ENCODE data around the gene KRT35. TPM values are rescaled to one million over a fixed set of nuclear protein-coding genes. Genes with fewer than 3 reads are reported as not detected.

Gene KRT35
- total and polyA plus RNA-seq, 12 donors, result not detected

GRCh38 chr17:41428591-41429291 is 52.2 kb downstream of the KRT35 start:
- intact Hi-C loops (cut with DNase I), result no loop called here
- WGBS, 2 donors, result 61 to 68% methylated on average over 4 of the region's 4 CpGs
- ATAC-seq, result no peak

More at GRCh38 chr17:41428591-41429291, 52.2 kb downstream of the KRT35 start:
- peaks cover 0 to 20% (median 13%) of the 10 kb centered on the region in 7 donors for H3K27me3 ChIP-seq
- H3K36me3 ChIP-seq, result no peaks in the 10 kb centered on the region
- no peak overlapping the region for H3K27ac ChIP-seq
- H3K4me3 ChIP-seq, result no peak overlapping the region
- DNase-seq, result no peak
- no peaks in the 10 kb centered on the region for H3K9me3 ChIP-seq
- H3K4me1 ChIP-seq, result peaks cover 0 to 2% (median 0%) of the 10 kb centered on the region in 9 donors
- no peak for TF ChIP-seq CTCF (IDR thresholded peaks at IDR 0.05)

Small RNA genes lying within 50 kb of the gene (microRNA-seq; reads per million reads assigned to microRNA genes)
- gene MIR6510, result 0 reads per million in 2 donors

Other genes with a start within 250 kb of the KRT35 start
- gene KRTAP9-3, start 248.7 kb downstream of the KRT35 start, total RNA-seq, result not detected
- gene KRTAP9-3, start 248.7 kb downstream of the KRT35 start, polyA plus RNA-seq, result not detected
- gene KRTAP9-8, start 243.2 kb downstream of the KRT35 start, total RNA-seq, result not detected
- not detected for gene KRTAP9-8, start 243.2 kb downstream of the KRT35 start, polyA plus RNA-seq
- not detected for gene KRTAP9-4, start 231.5 kb downstream of the KRT35 start, total RNA-seq
- gene KRTAP9-4, start 231.5 kb downstream of the KRT35 start, polyA plus RNA-seq, result not detected
- not detected for gene KRTAP9-9, start 225.8 kb downstream of the KRT35 start, total RNA-seq
- not detected for gene KRTAP9-9, start 225.8 kb downstream of the KRT35 start, polyA plus RNA-seq
- not detected for gene KRTAP9-6, start 215.8 kb downstream of the KRT35 start, total RNA-seq
- not detected for gene KRTAP9-6, start 215.8 kb downstream of the KRT35 start, polyA plus RNA-seq
- not detected for gene KRTAP9-7, start 205.5 kb downstream of the KRT35 start, total RNA-seq
- gene KRTAP9-7, start 205.5 kb downstream of the KRT35 start, polyA plus RNA-seq, result not detected
- gene KRTAP29-1, start 178.3 kb downstream of the KRT35 start, total RNA-seq, result not detected
- gene KRTAP29-1, start 178.3 kb downstream of the KRT35 start, polyA plus RNA-seq, result not detected
- gene KRTAP16-1, start 171.8 kb downstream of the KRT35 start, total RNA-seq, result not detected
- gene KRTAP16-1, start 171.8 kb downstream of the KRT35 start, polyA plus RNA-seq, result not detected
- gene KRTAP17-1, start 165.4 kb downstream of the KRT35 start, total RNA-seq, result not detected
- not detected for gene KRTAP17-1, start 165.4 kb downstream of the KRT35 start, polyA plus RNA-seq
- gene KRT33A, start 130.3 kb downstream of the KRT35 start, total RNA-seq, result not detected
- gene KRT33A, start 130.3 kb downstream of the KRT35 start, polyA plus RNA-seq, result not detected
- not detected for gene KRT33B, start 111.3 kb downstream of the KRT35 start, total RNA-seq
- not detected for gene KRT33B, start 111.3 kb downstream of the KRT35 start, polyA plus RNA-seq
- gene KRT34, start 98.8 kb downstream of the KRT35 start, total RNA-seq, result not detected
- not detected for gene KRT34, start 98.8 kb downstream of the KRT35 start, polyA plus RNA-seq
- gene KRT31, start 83.5 kb downstream of the KRT35 start, total RNA-seq, result not detected
- under 1 TPM in 1 of 2 donors, not detected in 1; 0.01 TPM for gene KRT31, start 83.5 kb downstream of the KRT35 start, polyA plus RNA-seq
- not detected for gene KRT37, start 56.6 kb downstream of the KRT35 start, total RNA-seq
- not detected for gene KRT37, start 56.6 kb downstream of the KRT35 start, polyA plus RNA-seq
- gene KRT38, start 40.2 kb downstream of the KRT35 start, total RNA-seq, result not detected
- gene KRT38, start 40.2 kb downstream of the KRT35 start, polyA plus RNA-seq, result not detected
- gene KRT32, start 13.8 kb downstream of the KRT35 start, total RNA-seq, result under 1 TPM in 2 of 10 donors, not detected in 8; 0.14 to 0.21 TPM
- under 1 TPM in 1 of 2 donors, not detected in 1; 0.22 TPM for gene KRT32, start 13.8 kb downstream of the KRT35 start, polyA plus RNA-seq
- gene KRT36, start 8.8 kb upstream of the KRT35 start, total RNA-seq, result not detected
- not detected for gene KRT36, start 8.8 kb upstream of the KRT35 start, polyA plus RNA-seq
- not detected for gene KRT13, start 24.5 kb upstream of the KRT35 start, total RNA-seq
- 1 to 10 TPM in 1 of 2 donors, not detected in 1; 6.7 TPM for gene KRT13, start 24.5 kb upstream of the KRT35 start, polyA plus RNA-seq
- gene KRT15, start 37.7 kb upstream of the KRT35 start, total RNA-seq, result under 1 TPM in 1 of 10 donors, not detected in 9; 0.07 TPM
- gene KRT15, start 37.7 kb upstream of the KRT35 start, polyA plus RNA-seq, result under 1 TPM in 1 of 2 donors, not detected in 1; 0.22 TPM
- 1 to 10 TPM in 3 of 10 donors, under 1 TPM in 7; 0.37 to 5.7 (median 0.77) TPM for gene KRT19, start 47.2 kb upstream of the KRT35 start, total RNA-seq
- 1 to 10 TPM; 1.2 to 1.7 TPM for gene KRT19, start 47.2 kb upstream of the KRT35 start, polyA plus RNA-seq
- not detected for gene KRT9, start 90.9 kb upstream of the KRT35 start, total RNA-seq
- gene KRT9, start 90.9 kb upstream of the KRT35 start, polyA plus RNA-seq, result not detected
- not detected for gene KRT14, start 105.7 kb upstream of the KRT35 start, total RNA-seq
- under 1 TPM in 1 of 2 donors, not detected in 1; 0.30 TPM for gene KRT14, start 105.7 kb upstream of the KRT35 start, polyA plus RNA-seq
- gene KRT16, start 131.6 kb upstream of the KRT35 start, total RNA-seq, result under 1 TPM in 1 of 10 donors, not detected in 9; 0.15 TPM
- under 1 TPM; 0.12 to 0.44 TPM for gene KRT16, start 131.6 kb upstream of the KRT35 start, polyA plus RNA-seq
- not detected for gene KRT17, start 143.4 kb upstream of the KRT35 start, total RNA-seq
- gene KRT17, start 143.4 kb upstream of the KRT35 start, polyA plus RNA-seq, result under 1 TPM in 1 of 2 donors, not detected in 1; 0.07 TPM
- gene EIF1, start 207.7 kb upstream of the KRT35 start, total RNA-seq, result 1,000 to 10,000 TPM; 1,115 to 1,330 (median 1,284) TPM
- gene EIF1, start 207.7 kb upstream of the KRT35 start, polyA plus RNA-seq, result 1,000 to 10,000 TPM in 1 of 2 donors, 100 to 1,000 TPM in 1; 551 to 1,123 TPM
- gene GAST, start 231.2 kb upstream of the KRT35 start, total RNA-seq, result not detected
- not detected for gene GAST, start 231.2 kb upstream of the KRT35 start, polyA plus RNA-seq